Astrocyte of the spinal cord (primary cell): ENCODE measurements around the gene CAPG.
"Not testable (repeated sequence)": the region's sequence is repeated elsewhere in the genome, so short reads cannot be mapped to it uniquely, and the experiment has no call there.

Experiments used
- DNase-seq: peaks from one replicate; pipeline ENCODE4 v3.0.0; 2011; ENCODE audit warnings: low read depth, low spot score
- H3K4me3 ChIP-seq: 2 replicates; pipeline ENCODE4 v1.5.1; 2011; ENCODE audit warnings: low read depth, mild to moderate bottlenecking, low read length, moderate library complexity
- CTCF ChIP-seq: IDR thresholded peaks from 2 replicates; pipeline ENCODE4 v1.5.1; 2012; ENCODE audit warnings: low read depth, mild to moderate bottlenecking, low read length, inconsistent platforms
- in situ Hi-C: cut with HindIII; loops from 2 replicates; pipeline ENCODE4 v1.10.0; 2017; ENCODE audit warnings: low sequenced_read_pairs

CAPG gene

DNA sequence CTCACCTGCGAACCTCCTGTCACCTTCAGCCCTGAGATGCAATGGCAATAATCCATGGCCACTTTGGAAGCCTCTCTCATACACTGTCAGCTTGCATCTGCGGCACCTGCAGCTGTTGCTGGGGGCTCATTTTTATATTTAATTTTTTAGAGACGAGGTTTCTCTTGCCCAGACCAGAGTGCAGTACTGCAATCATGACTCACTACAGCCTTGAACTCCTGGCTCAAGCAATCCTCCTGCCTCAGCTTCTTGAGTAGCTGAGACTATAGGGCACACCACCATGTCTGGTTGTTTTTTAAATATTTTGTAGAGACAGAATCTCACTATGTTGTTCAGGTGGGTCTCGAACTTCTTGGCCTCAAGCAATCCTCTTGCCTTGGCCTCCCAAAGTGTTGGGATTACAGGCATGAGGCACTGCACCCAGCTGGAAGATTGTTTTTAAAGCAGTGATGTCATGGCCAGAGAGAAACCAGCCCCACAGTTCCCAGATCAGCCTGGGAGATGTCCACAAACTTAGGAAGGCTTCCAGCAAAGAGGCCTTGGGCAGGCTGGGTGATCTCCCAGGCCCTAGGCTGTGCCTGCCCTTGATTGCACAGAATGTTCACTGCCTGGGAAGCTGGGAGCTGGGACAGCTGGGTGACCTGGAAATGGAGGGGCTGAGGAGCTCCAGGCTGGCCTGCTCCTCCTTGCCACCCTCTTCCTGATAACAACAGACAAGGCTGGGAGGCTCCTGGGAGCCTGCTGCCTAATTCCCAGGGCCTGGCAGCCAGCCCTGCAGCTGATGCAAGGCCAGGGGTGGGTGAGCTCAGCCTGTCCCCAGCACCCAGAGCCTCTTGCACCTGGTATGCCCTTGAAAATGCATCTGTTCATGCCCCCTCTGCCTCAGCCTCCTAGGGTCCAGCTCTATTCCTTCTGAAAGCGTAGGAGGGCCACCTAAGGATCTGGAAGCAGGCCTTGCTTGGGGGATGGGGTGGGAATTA is 35.4 kb upstream of the CAPG start:
- peak; percentile 72 for DNase-seq
- no peak overlapping the region for H3K4me3 ChIP-seq
- no peak for TF ChIP-seq CTCF
- in situ Hi-C loops, result no loop called here

DNA sequence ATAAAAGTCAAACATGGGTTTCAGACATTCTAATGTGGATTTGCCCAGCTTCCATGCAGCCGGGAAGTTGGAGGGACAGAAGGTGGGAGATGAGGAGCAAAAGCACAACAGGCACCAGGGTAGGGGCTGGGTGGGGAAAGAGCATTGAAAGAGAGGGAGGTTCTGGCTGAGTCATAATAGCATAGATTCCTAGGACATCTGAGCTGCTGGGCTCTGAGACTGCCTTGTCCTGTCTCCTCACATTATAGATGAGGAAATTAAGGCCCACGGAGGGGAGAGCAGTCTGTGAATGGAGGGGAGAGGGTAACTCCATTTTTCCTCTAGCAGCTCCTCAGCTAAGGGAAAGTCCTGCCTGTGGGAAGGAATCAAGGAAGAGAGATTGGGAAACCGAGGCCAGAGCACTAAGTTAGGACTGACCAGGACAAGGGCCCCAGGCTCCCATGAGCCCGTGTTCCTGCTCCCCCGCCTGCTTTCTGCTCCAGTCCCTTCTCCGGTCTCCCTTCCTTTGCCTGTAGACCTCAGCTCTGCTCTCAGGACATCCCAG is 34.5 kb upstream of the CAPG start:
- no peak for TF ChIP-seq CTCF
- DNase-seq, result peak; percentile 23
- H3K4me3 ChIP-seq, result no peak overlapping the region
- in situ Hi-C loops, result no loop called here

GRCh38 chr2:85441864-85442263 is 31.7 kb upstream of the CAPG start:
- in situ Hi-C loops, result no loop called here
- DNase-seq, result no peak
- TF ChIP-seq CTCF, result no peak
- H3K4me3 ChIP-seq, result no peak overlapping the region

GRCh38 chr2:85440729-85441128 is 30.6 kb upstream of the CAPG start:
- in situ Hi-C loops, result no loop called here

GRCh38 chr2:85439986-85440385 is 29.8 kb upstream of the CAPG start:
- no peak for DNase-seq
- H3K4me3 ChIP-seq, result no peak overlapping the region
- TF ChIP-seq CTCF, result no peak
- in situ Hi-C loops, result no loop called here

More at GRCh38 chr2:85440729-85441128, 30.6 kb upstream of the CAPG start:
- no peak for DNase-seq
- H3K4me3 ChIP-seq, result no peak overlapping the region
- TF ChIP-seq CTCF, result no peak

GRCh38 chr2:85439569-85439968 is 29.4 kb upstream of the CAPG start:
- in situ Hi-C loops, H3K4me3 ChIP-seq, DNase-seq: not testable (repeated sequence)

GRCh38 chr2:85439025-85439472 is 28.9 kb upstream of the CAPG start:
- DNase-seq, result no peak
- no peak overlapping the region for H3K4me3 ChIP-seq
- in situ Hi-C loops, result no loop called here
- no peak for TF ChIP-seq CTCF
